ENCODE data around the gene CDH22. TPM values are rescaled to one million over a fixed set of nuclear protein-coding genes. Genes with fewer than 3 reads are reported as not detected.

CDH22 gene
- total and polyA plus RNA-seq, 2 donors: 0.04 to 0.21 TPM

GRCh38 chr20:46232539-46232938 is 75.8 kb downstream of the CDH22 start:
- WGBS: 20% methylated on average over 4 of the region's 4 CpGs
- Histone ChIP-seq H3K36me3 (ENCODE audit: insufficient read depth) (no peaks in the 10 kb centered on the region), H3K4me3 (ENCODE audit: low read depth, low read length) (no peak overlapping the region), H3K4me1 (ENCODE audit: insufficient read depth) (no peaks in the 10 kb centered on the region), H3K27ac (ENCODE audit: low read depth) (no peak overlapping the region)
- no peak for DNase-seq (ENCODE audit: extremely low spot score)

GRCh38 chr20:46230801-46231282 is 77.5 kb downstream of the CDH22 start:
- DNase-seq (ENCODE audit: extremely low spot score): no peak
- no peak overlapping the region for H3K4me3 ChIP-seq (ENCODE audit: low read depth, low read length)
- no peaks in the 10 kb centered on the region for H3K36me3 ChIP-seq (ENCODE audit: insufficient read depth)
- 2% methylated on average over 4 of the region's 4 CpGs for WGBS
- no peaks in the 10 kb centered on the region for H3K4me1 ChIP-seq (ENCODE audit: insufficient read depth)
- no peak overlapping the region for H3K27ac ChIP-seq (ENCODE audit: low read depth)

GRCh38 chr20:46230106-46230491 is 78.2 kb downstream of the CDH22 start:
- Histone ChIP-seq H3K4me1 (ENCODE audit: insufficient read depth) (no peaks in the 10 kb centered on the region), H3K36me3 (ENCODE audit: insufficient read depth) (no peaks in the 10 kb centered on the region), H3K27ac (ENCODE audit: low read depth) (no peak overlapping the region), H3K4me3 (ENCODE audit: low read depth, low read length) (no peak overlapping the region)
- no peak for DNase-seq (ENCODE audit: extremely low spot score)
- WGBS: 73% methylated on average over 5 of the region's 5 CpGs

- no peak for DNase-seq (ENCODE audit: extremely low spot score)
- H3K4me3 ChIP-seq (ENCODE audit: low read depth, low read length): no peak overlapping the region
- H3K36me3 ChIP-seq (ENCODE audit: insufficient read depth): no peaks in the 10 kb centered on the region
- WGBS: 50% methylated on average over 5 of the region's 5 CpGs
- H3K4me1 ChIP-seq (ENCODE audit: insufficient read depth): no peaks in the 10 kb centered on the region
- no peak overlapping the region for H3K27ac ChIP-seq (ENCODE audit: low read depth)
These were observed 78.7 kb downstream of the CDH22 start for GRCh38 chr20:46229478-46230105.

- no peak overlapping the region for H3K4me3 ChIP-seq (ENCODE audit: low read depth, low read length)
- no peaks in the 10 kb centered on the region for H3K36me3 ChIP-seq (ENCODE audit: insufficient read depth)
- H3K4me1 ChIP-seq (ENCODE audit: insufficient read depth): no peaks in the 10 kb centered on the region
- WGBS: 56% methylated on average over 8 of the region's 8 CpGs
- DNase-seq (ENCODE audit: extremely low spot score): no peak
- no peak overlapping the region for H3K27ac ChIP-seq (ENCODE audit: low read depth)
These were observed 79.6 kb downstream of the CDH22 start for GRCh38 chr20:46228670-46229069.

GRCh38 chr20:46227272-46227767 is 81.0 kb downstream of the CDH22 start:
- H3K27ac ChIP-seq (ENCODE audit: low read depth): no peak overlapping the region
- no peaks in the 10 kb centered on the region for H3K4me1 ChIP-seq (ENCODE audit: insufficient read depth)
- WGBS: 66% methylated on average over 33 of the region's 33 CpGs
- no peak overlapping the region for H3K4me3 ChIP-seq (ENCODE audit: low read depth, low read length)
- no peak for DNase-seq (ENCODE audit: extremely low spot score)
- H3K36me3 ChIP-seq (ENCODE audit: insufficient read depth): no peaks in the 10 kb centered on the region

- H3K4me3 ChIP-seq (ENCODE audit: low read depth, low read length): no peak overlapping the region
- no peak for DNase-seq (ENCODE audit: extremely low spot score)
- no peaks in the 10 kb centered on the region for H3K36me3 ChIP-seq (ENCODE audit: insufficient read depth)
- H3K27ac ChIP-seq (ENCODE audit: low read depth): no peak overlapping the region
- WGBS: 53% methylated on average over 8 of the region's 8 CpGs
- H3K4me1 ChIP-seq (ENCODE audit: insufficient read depth): no peaks in the 10 kb centered on the region
These were observed 81.7 kb downstream of the CDH22 start for GRCh38 chr20:46226602-46227001.

- Histone ChIP-seq H3K4me1 (ENCODE audit: insufficient read depth) (no peaks in the 10 kb centered on the region), H3K4me3 (ENCODE audit: low read depth, low read length) (no peak overlapping the region), H3K36me3 (ENCODE audit: insufficient read depth) (no peaks in the 10 kb centered on the region), H3K27ac (ENCODE audit: low read depth) (no peak overlapping the region)
- 19% methylated on average over 14 of the region's 14 CpGs for WGBS
- DNase-seq (ENCODE audit: extremely low spot score): no peak
These were observed 85.7 kb downstream of the CDH22 start for GRCh38 chr20:46222521-46223007.

GRCh38 chr20:46221256-46221833 is 87.0 kb downstream of the CDH22 start:
- H3K4me1 ChIP-seq (ENCODE audit: insufficient read depth): no peaks in the 10 kb centered on the region
- DNase-seq (ENCODE audit: extremely low spot score): no peak
- WGBS: 74% methylated on average over 9 of the region's 9 CpGs

GRCh38 chr20:46220455-46221207 is 87.7 kb downstream of the CDH22 start:
- Histone ChIP-seq H3K36me3 (ENCODE audit: insufficient read depth) (no peaks in the 10 kb centered on the region), H3K27ac (ENCODE audit: low read depth) (no peak overlapping the region), H3K4me3 (ENCODE audit: low read depth, low read length) (no peak overlapping the region), H3K4me1 (ENCODE audit: insufficient read depth) (no peaks in the 10 kb centered on the region)
- 52% methylated on average over 10 of the region's 10 CpGs for WGBS
- DNase-seq (ENCODE audit: extremely low spot score): no peak

More at GRCh38 chr20:46221256-46221833, 87.0 kb downstream of the CDH22 start:
- no peak overlapping the region for H3K4me3 ChIP-seq (ENCODE audit: low read depth, low read length)
- H3K36me3 ChIP-seq (ENCODE audit: insufficient read depth): no peaks in the 10 kb centered on the region
- H3K27ac ChIP-seq (ENCODE audit: low read depth): no peak overlapping the region

- H3K27ac ChIP-seq (ENCODE audit: low read depth): no peak overlapping the region
- no peaks in the 10 kb centered on the region for H3K36me3 ChIP-seq (ENCODE audit: insufficient read depth)
- no peaks in the 10 kb centered on the region for H3K4me1 ChIP-seq (ENCODE audit: insufficient read depth)
- no peak overlapping the region for H3K4me3 ChIP-seq (ENCODE audit: low read depth, low read length)
- no peak for DNase-seq (ENCODE audit: extremely low spot score)
- WGBS: 44% methylated on average over 2 of the region's 2 CpGs
These were observed 88.4 kb downstream of the CDH22 start for GRCh38 chr20:46219920-46220319.

GRCh38 chr20:46219190-46219589 is 89.1 kb downstream of the CDH22 start:
- DNase-seq (ENCODE audit: extremely low spot score): no peak

GRCh38 chr20:46218656-46219055 is 89.6 kb downstream of the CDH22 start:
- no peak overlapping the region for H3K4me3 ChIP-seq (ENCODE audit: low read depth, low read length)
- no peak for DNase-seq (ENCODE audit: extremely low spot score)
- no peaks in the 10 kb centered on the region for H3K4me1 ChIP-seq (ENCODE audit: insufficient read depth)
- no peaks in the 10 kb centered on the region for H3K36me3 ChIP-seq (ENCODE audit: insufficient read depth)
- WGBS: 71% methylated on average over 9 of the region's 9 CpGs
- no peak overlapping the region for H3K27ac ChIP-seq (ENCODE audit: low read depth)

More at GRCh38 chr20:46219190-46219589, 89.1 kb downstream of the CDH22 start:
- Histone ChIP-seq H3K4me3 (ENCODE audit: low read depth, low read length) (no peak overlapping the region), H3K36me3 (ENCODE audit: insufficient read depth) (no peaks in the 10 kb centered on the region), H3K4me1 (ENCODE audit: insufficient read depth) (no peaks in the 10 kb centered on the region), H3K27ac (ENCODE audit: low read depth) (no peak overlapping the region)
- WGBS: 80% methylated on average over 4 of the region's 4 CpGs

GRCh38 chr20:46217583-46217982 is 90.7 kb downstream of the CDH22 start:
- Histone ChIP-seq H3K4me3 (ENCODE audit: low read depth, low read length) (no peak overlapping the region), H3K4me1 (ENCODE audit: insufficient read depth) (no peaks in the 10 kb centered on the region), H3K27ac (ENCODE audit: low read depth) (no peak overlapping the region), H3K36me3 (ENCODE audit: insufficient read depth) (no peaks in the 10 kb centered on the region)
- DNase-seq (ENCODE audit: extremely low spot score): no peak
